Lung microvascular endothelial cell (primary cell): ENCODE measurements around the gene GRK5. TPM values are rescaled to one million over a fixed set of nuclear protein-coding genes. Genes with fewer than 3 reads are reported as not detected.

Source experiments
- DNase-seq, 2 donors: peaks; one replicate each; pipeline versions ENCODE4 v3.0.0 to v3.0.0-alpha.2; 2010; ENCODE audit warnings: low read depth in 2 of 2
- total RNA-seq: library from RNA; depleted of rRNA; stranded (reverse); fragments of >200 nt; gene quantifications from 2 replicates; pipeline ENCODE4 v1.2.1, GENCODE V29; 2014

Gene GRK5
- total RNA-seq, 1 donor from 2014 or later = 33.7 TPM

DNA sequence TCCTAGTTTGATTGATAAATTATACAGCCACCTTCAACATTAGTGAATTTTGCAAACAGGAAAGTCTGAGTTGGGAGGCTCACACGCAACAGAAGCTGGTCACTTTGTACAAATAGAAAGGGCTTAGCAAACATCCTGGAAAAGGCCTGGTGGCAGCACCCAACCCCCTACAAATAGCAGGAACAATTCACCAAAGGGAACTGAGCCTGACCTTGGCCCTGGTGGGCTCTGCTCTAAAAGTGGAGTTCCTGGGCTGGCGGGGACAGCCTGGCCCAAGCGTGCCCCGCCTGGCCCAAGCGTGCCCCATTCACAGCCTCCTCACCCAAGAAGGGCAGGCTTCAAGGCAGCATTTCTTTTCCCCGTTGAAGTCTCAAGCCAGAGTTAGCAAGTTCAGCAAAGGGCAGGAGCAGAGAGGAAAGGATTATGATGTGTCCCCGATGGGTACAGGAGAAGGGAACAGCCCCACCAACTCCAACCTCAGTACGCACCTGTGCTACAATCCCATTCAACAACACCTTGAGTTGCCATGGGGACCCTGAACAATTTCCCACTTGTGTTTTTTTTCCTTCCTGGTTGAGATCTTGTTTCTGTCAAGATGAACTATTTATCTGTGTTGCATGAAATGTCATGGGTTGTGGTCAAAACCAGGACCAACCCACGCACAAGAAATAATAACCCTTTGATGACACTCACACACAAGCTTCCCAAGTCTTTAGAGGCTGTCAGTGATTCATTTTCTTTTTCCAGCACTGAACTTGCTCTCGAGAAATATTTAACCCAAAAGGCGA lies 291.7 kb downstream of the GRK5 start:
- DNase-seq = peak in 1 of 2 donors; percentile 67

DNA sequence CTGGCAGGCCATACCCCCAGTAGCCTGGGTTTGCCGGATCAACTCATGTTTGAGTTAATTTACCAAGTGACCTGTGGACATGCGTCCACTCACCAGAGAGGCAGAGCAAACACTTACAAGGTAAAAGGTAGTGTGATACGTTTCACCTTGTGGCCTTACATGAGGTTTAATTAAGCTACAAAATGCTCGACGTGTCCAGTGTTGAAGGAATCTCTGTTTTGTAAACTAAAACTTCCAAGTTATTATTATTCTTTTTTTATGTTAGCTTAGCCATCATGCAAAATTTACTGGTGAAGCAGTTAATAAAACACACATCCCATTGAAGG lies 292.3 kb downstream of the GRK5 start:
- no peak for DNase-seq

GRCh38 chr10:119500123-119500795 lies 292.9 kb downstream of the GRK5 start:
- no peak for DNase-seq

GRCh38 chr10:119500821-119501220 lies 293.4 kb downstream of the GRK5 start:
- no peak for DNase-seq

DNA sequence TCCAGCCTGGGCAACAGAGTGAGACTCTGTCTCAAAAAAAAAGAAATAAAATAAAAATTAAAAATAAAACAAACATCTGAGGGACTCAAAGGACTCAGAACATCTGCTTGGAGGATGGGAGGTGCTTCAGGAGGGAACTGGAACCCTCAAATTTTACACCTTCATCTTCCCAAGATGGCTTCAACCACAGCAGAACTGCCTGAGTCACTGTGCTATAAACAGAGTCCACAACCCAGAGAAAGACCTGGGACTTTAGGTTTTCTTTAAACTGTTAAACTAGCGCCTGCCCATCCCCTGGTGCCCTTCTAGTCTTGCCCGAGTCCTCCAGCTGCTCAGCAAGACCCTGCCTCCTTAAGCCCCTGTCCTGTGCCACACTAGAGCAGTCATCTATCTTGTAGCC lies 294.3 kb downstream of the GRK5 start:
- no peak for DNase-seq

- no peak for DNase-seq
These were observed 294.8 kb downstream of the GRK5 start for GRCh38 chr10:119502209-119502608.

DNA sequence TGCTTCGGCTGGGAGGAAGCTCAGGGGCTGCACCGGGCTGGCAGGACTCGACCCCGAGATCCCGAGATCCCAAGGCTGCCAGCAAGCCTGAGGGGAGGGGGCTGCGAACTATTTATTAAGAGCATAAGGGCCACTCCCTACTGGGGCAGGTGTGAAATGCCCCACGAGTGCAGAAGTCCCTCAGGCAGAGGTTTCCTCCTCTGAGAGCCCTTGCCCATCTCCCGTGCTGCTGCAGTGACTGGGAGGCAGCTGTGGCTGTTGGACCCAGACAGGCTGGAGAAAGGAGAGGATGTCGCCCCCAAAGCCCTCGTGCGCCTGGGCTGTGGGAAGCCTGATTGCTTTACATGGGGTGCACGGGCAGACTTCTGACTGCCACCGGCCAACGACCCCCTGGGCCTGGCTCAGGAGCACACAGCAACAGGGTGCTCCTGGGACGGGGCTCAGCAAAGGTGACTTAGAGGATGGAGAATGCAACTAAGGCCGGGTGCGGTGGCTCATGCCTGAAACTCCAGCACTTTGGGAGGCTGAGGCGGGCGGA lies 295.3 kb downstream of the GRK5 start:
- DNase-seq = no peak

DNA sequence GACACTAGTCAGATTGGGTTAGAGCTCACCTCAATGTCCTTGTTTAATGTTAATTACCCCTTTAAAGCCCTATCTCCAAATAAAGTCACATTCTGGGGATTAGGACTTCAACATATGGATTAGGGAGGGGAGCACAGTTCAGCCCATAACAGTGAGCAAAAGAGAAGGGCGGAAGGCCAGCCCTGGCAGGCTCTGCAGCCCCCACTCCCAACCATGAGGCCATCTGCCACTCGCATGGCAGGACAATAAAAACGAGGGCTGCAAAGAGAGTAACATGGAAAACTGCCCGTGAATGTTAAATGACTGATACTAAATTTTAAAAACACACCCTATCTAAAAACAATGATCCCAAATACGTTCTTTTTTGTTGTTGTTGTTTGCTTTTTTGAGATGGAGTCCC lies 296.4 kb downstream of the GRK5 start:
- DNase-seq = no peak

- DNase-seq = no peak
These were observed 297.3 kb downstream of the GRK5 start for GRCh38 chr10:119504651-119505050.

DNA sequence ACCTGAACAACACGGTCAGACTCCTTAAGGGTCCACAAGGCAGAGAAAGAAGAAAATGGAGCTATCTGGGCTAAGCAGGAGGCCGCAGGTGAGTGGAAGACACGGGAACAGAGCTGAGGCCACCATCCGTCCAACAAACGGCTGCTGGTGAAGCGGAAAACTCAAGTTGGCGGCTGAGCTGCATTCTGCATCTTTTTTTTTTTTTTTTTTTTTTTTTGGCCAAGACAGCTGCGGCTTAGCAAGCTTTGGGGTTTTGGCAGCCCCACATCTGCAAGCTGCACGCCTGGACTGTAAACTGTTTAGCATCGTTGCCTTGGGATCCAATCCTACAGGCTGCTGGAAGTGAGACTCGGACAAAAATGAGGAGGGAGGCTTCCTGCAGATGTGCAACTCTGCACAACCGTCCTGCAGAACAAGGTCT lies 297.8 kb downstream of the GRK5 start:
- DNase-seq = no peak

Other genes starting within 250 kb of the GRK5 start
- 0.22 and 0.60 TPM in 2 replicates for gene NANOS1, start 177.9 kb upstream of the GRK5 start, total RNA-seq
- 58.8 and 65.7 TPM in 2 replicates for gene EIF3A, start 126.8 kb upstream of the GRK5 start, total RNA-seq
- gene DENND10, start 103.5 kb upstream of the GRK5 start, total RNA-seq = 48.4 and 56.3 TPM in 2 replicates
- gene SFXN4, start 41.9 kb upstream of the GRK5 start, total RNA-seq = 9.2 and 10.1 TPM in 2 replicates
- gene PRDX3, start 28.8 kb upstream of the GRK5 start, total RNA-seq = 162 and 171 TPM in 2 replicates